ENCODE data around the gene SCO2. TPM values are rescaled to one million over a fixed set of nuclear protein-coding genes. Genes with fewer than 3 reads are reported as not detected.

SCO2 gene
- total and polyA plus RNA-seq, 5 donors from 2014 or later = 6.4 to 14.6 (median 8.2) TPM

GRCh38 chr22:50503475-50504145, 21.8 kb downstream of the SCO2 start:
- H3K36me3 Mint-ChIP-seq = no peaks in the 10 kb centered on the region
- no peak overlapping the region for H3K27ac Mint-ChIP-seq
- no peak overlapping the region for H3K4me3 Mint-ChIP-seq
- no peak for ATAC-seq (ENCODE audit: low read depth in 2 of 2)
- no peak overlapping the region for H3K27ac ChIP-seq (ENCODE audit: insufficient read depth, low read length, poor library complexity, severe bottlenecking)
- H3K36me3 ChIP-seq (ENCODE audit: control insufficient read depth, insufficient read depth, low read length) = peaks cover 20% of the 10 kb centered on the region
- H3K4me1 ChIP-seq (ENCODE audit: control insufficient read depth, insufficient read depth, low read length, poor library complexity, severe bottlenecking) = peaks cover 19% of the 10 kb centered on the region
- DNase-seq = no peak
- H3K4me1 Mint-ChIP-seq = peaks cover 0 to 16% (median 5%) of the 10 kb centered on the region in 4 donors
- H3K9me3 Mint-ChIP-seq = no peaks in the 10 kb centered on the region
- no peak overlapping the region for H3K4me3 ChIP-seq (ENCODE audit: low read depth, low read length)
- H3K9me3 ChIP-seq (ENCODE audit: control insufficient read depth in 2 of 2, low read length in 2 of 2) = no peaks in the 10 kb centered on the region
- H3K27me3 ChIP-seq (ENCODE audit: control insufficient read depth, insufficient read depth, low read length) = no peaks in the 10 kb centered on the region
- peaks cover under 1% of the 10 kb centered on the region for H3K27me3 Mint-ChIP-seq

GRCh38 chr22:50502628-50503474, 22.5 kb downstream of the SCO2 start:
- Mint-ChIP-seq H3K36me3 (no peaks in the 10 kb centered on the region), H3K27me3 (no peaks in the 10 kb centered on the region), H3K4me1 (peaks cover 0 to 17% (median 4%) of the 10 kb centered on the region in 4 donors), H3K4me3 (no peak overlapping the region), H3K27ac (no peak overlapping the region), H3K9me3 (no peaks in the 10 kb centered on the region)
- H3K27ac ChIP-seq (ENCODE audit: insufficient read depth, low read length, poor library complexity, severe bottlenecking) = no peak overlapping the region
- H3K4me3 ChIP-seq (ENCODE audit: low read depth, low read length) = no peak overlapping the region
- no peaks in the 10 kb centered on the region for H3K9me3 ChIP-seq (ENCODE audit: control insufficient read depth in 2 of 2, low read length in 2 of 2)
- peaks cover 20% of the 10 kb centered on the region for H3K36me3 ChIP-seq (ENCODE audit: control insufficient read depth, insufficient read depth, low read length)
- H3K27me3 ChIP-seq (ENCODE audit: control insufficient read depth, insufficient read depth, low read length) = no peaks in the 10 kb centered on the region
- peaks cover 16% of the 10 kb centered on the region for H3K4me1 ChIP-seq (ENCODE audit: control insufficient read depth, insufficient read depth, low read length, poor library complexity, severe bottlenecking)
- DNase-seq (no peak), ATAC-seq (ENCODE audit: low read depth in 2 of 2) (no peak)

- Mint-ChIP-seq H3K36me3 (no peaks in the 10 kb centered on the region), H3K27me3 (no peaks in the 10 kb centered on the region), H3K27ac (no peak overlapping the region), H3K9me3 (no peaks in the 10 kb centered on the region), H3K4me3 (peak overlapping the region in 1 of 4 donors; percentile 77), H3K4me1 (peaks cover 0 to 14% (median 4%) of the 10 kb centered on the region in 4 donors)
- Histone ChIP-seq H3K27ac (ENCODE audit: insufficient read depth, low read length, poor library complexity, severe bottlenecking) (no peak overlapping the region), H3K36me3 (ENCODE audit: control insufficient read depth, insufficient read depth, low read length) (peaks cover 20% of the 10 kb centered on the region), H3K27me3 (ENCODE audit: control insufficient read depth, insufficient read depth, low read length) (no peaks in the 10 kb centered on the region), H3K9me3 (ENCODE audit: control insufficient read depth in 2 of 2, low read length in 2 of 2) (no peaks in the 10 kb centered on the region), H3K4me1 (ENCODE audit: control insufficient read depth, insufficient read depth, low read length, poor library complexity, severe bottlenecking) (peaks cover 16% of the 10 kb centered on the region), H3K4me3 (ENCODE audit: low read depth, low read length) (no peak overlapping the region)
- no peak for ATAC-seq (ENCODE audit: low read depth in 2 of 2)
- DNase-seq = no peak
These were observed 23.3 kb downstream of the SCO2 start for GRCh38 chr22:50502096-50502495.

- DNase-seq (no peak), ATAC-seq (ENCODE audit: low read depth in 2 of 2) (no peak)
- Mint-ChIP-seq H3K9me3 (no peaks in the 10 kb centered on the region), H3K27ac (peak overlapping the region in 1 of 3 donors; percentile 71), H3K36me3 (no peaks in the 10 kb centered on the region), H3K4me1 (peaks cover 0 to 8% (median 4%) of the 10 kb centered on the region in 4 donors), H3K27me3 (no peaks in the 10 kb centered on the region), H3K4me3 (no peak overlapping the region)
- Histone ChIP-seq H3K27me3 (ENCODE audit: control insufficient read depth, insufficient read depth, low read length) (no peaks in the 10 kb centered on the region), H3K9me3 (ENCODE audit: control insufficient read depth in 2 of 2, low read length in 2 of 2) (no peaks in the 10 kb centered on the region), H3K4me1 (ENCODE audit: control insufficient read depth, insufficient read depth, low read length, poor library complexity, severe bottlenecking) (no peaks in the 10 kb centered on the region), H3K36me3 (ENCODE audit: control insufficient read depth, insufficient read depth, low read length) (peaks cover 19% of the 10 kb centered on the region), H3K4me3 (ENCODE audit: low read depth, low read length) (no peak overlapping the region), H3K27ac (ENCODE audit: insufficient read depth, low read length, poor library complexity, severe bottlenecking) (no peak overlapping the region)
These were observed 24.9 kb downstream of the SCO2 start for GRCh38 chr22:50500452-50500851.

- Mint-ChIP-seq H3K27me3 (no peaks in the 10 kb centered on the region), H3K4me1 (peaks cover 0 to 8% (median 4%) of the 10 kb centered on the region in 4 donors), H3K4me3 (peak overlapping the region in 2 of 4 donors; percentile 29 to 63), H3K9me3 (no peaks in the 10 kb centered on the region), H3K27ac (no peak overlapping the region), H3K36me3 (no peaks in the 10 kb centered on the region)
- no peak overlapping the region for H3K27ac ChIP-seq (ENCODE audit: insufficient read depth, low read length, poor library complexity, severe bottlenecking)
- ATAC-seq (ENCODE audit: low read depth in 2 of 2) = peak; percentile 74 to 83
- no peaks in the 10 kb centered on the region for H3K4me1 ChIP-seq (ENCODE audit: control insufficient read depth, insufficient read depth, low read length, poor library complexity, severe bottlenecking)
- H3K9me3 ChIP-seq (ENCODE audit: control insufficient read depth in 2 of 2, low read length in 2 of 2) = no peaks in the 10 kb centered on the region
- H3K4me3 ChIP-seq (ENCODE audit: low read depth, low read length) = no peak overlapping the region
- H3K27me3 ChIP-seq (ENCODE audit: control insufficient read depth, insufficient read depth, low read length) = no peaks in the 10 kb centered on the region
- peaks cover 11% of the 10 kb centered on the region for H3K36me3 ChIP-seq (ENCODE audit: control insufficient read depth, insufficient read depth, low read length)
- peak; percentile 49 to 74 (median 70) for DNase-seq
These were observed 27.0 kb downstream of the SCO2 start for GRCh38 chr22:50498322-50498890.

- DNase-seq = no peak
- Mint-ChIP-seq H3K9me3 (no peaks in the 10 kb centered on the region), H3K4me1 (peaks cover 0 to 8% (median 4%) of the 10 kb centered on the region in 4 donors), H3K36me3 (no peaks in the 10 kb centered on the region), H3K4me3 (peak overlapping the region in 1 of 4 donors; percentile 27), H3K27me3 (no peaks in the 10 kb centered on the region), H3K27ac (no peak overlapping the region)
- H3K4me1 ChIP-seq (ENCODE audit: control insufficient read depth, insufficient read depth, low read length, poor library complexity, severe bottlenecking) = no peaks in the 10 kb centered on the region
- H3K27me3 ChIP-seq (ENCODE audit: control insufficient read depth, insufficient read depth, low read length) = no peaks in the 10 kb centered on the region
- H3K27ac ChIP-seq (ENCODE audit: insufficient read depth, low read length, poor library complexity, severe bottlenecking) = no peak overlapping the region
- no peaks in the 10 kb centered on the region for H3K36me3 ChIP-seq (ENCODE audit: control insufficient read depth, insufficient read depth, low read length)
- ATAC-seq (ENCODE audit: low read depth in 2 of 2) = no peak
- H3K4me3 ChIP-seq (ENCODE audit: low read depth, low read length) = no peak overlapping the region
- no peaks in the 10 kb centered on the region for H3K9me3 ChIP-seq (ENCODE audit: control insufficient read depth in 2 of 2, low read length in 2 of 2)
These were observed 28.3 kb downstream of the SCO2 start for GRCh38 chr22:50497093-50497492.

GRCh38 chr22:50490531-50491308, 34.7 kb downstream of the SCO2 start:
- Mint-ChIP-seq H3K36me3 (no peaks in the 10 kb centered on the region), H3K27me3 (peaks cover 6% of the 10 kb centered on the region), H3K4me1 (peaks cover 0 to 9% (median 6%) of the 10 kb centered on the region in 4 donors), H3K27ac (peak overlapping the region in 1 of 3 donors; percentile 54), H3K9me3 (no peaks in the 10 kb centered on the region), H3K4me3 (peak overlapping the region in 2 of 4 donors; percentile 11 to 72)
- H3K27ac ChIP-seq (ENCODE audit: insufficient read depth, low read length, poor library complexity, severe bottlenecking) = no peak overlapping the region
- peaks cover 7% of the 10 kb centered on the region for H3K4me1 ChIP-seq (ENCODE audit: control insufficient read depth, insufficient read depth, low read length, poor library complexity, severe bottlenecking)
- no peaks in the 10 kb centered on the region for H3K36me3 ChIP-seq (ENCODE audit: control insufficient read depth, insufficient read depth, low read length)
- H3K4me3 ChIP-seq (ENCODE audit: low read depth, low read length) = no peak overlapping the region
- no peaks in the 10 kb centered on the region for H3K27me3 ChIP-seq (ENCODE audit: control insufficient read depth, insufficient read depth, low read length)
- no peak for DNase-seq
- peak in 1 of 2 donors; percentile 28 for ATAC-seq (ENCODE audit: low read depth in 2 of 2)
- no peaks in the 10 kb centered on the region for H3K9me3 ChIP-seq (ENCODE audit: control insufficient read depth in 2 of 2, low read length in 2 of 2)
